RWPE2 (cell line): ENCODE data around the gene TFIP11.
A peak's percentile ranks its signal among the peaks of the same experiment; 100 is the strongest.

Experiments
- ATAC-seq: fragments of 200-7000 bp; cut with Tn5 transposase; 3 replicates; pipeline ENCODE4 v1.9.1; 2021; ENCODE audit warnings: low read depth
- DNase-seq: peaks from one replicate; pipeline ENCODE4 v3.0.0-alpha.2; 2020; ENCODE audit warnings: low spot score
- H3K27ac ChIP-seq: fragments of 450-650 bp; 2 replicates; pipeline ENCODE4 v1.5.1; 2017; ENCODE audit warnings: mild to moderate bottlenecking; ENCODE audit not compliant: poor library complexity, severe bottlenecking
- H3K27me3 ChIP-seq: fragments of 250-450 bp; sonication (Bioruptor Pico); 2 replicates; pipeline ENCODE4 v1.5.1; 2021; ENCODE audit warnings: mild to moderate bottlenecking, moderate library complexity; ENCODE audit not compliant: insufficient read depth, poor library complexity, severe bottlenecking
- H3K36me3 ChIP-seq: fragments of 250-450 bp; sonication (Bioruptor Pico); 2 replicates; pipeline ENCODE4 v1.5.1; 2020; ENCODE audit warnings: low read depth, mild to moderate bottlenecking, moderate library complexity
- H3K4me1 ChIP-seq: fragments of 250-450 bp; sonication (Bioruptor Pico); 2 replicates; pipeline ENCODE4 v1.5.1; 2021; ENCODE audit warnings: mild to moderate bottlenecking, moderate library complexity; ENCODE audit not compliant: insufficient read depth, poor library complexity, severe bottlenecking
- H3K4me3 ChIP-seq: fragments of 250-450 bp; sonication (Bioruptor Pico); 2 replicates; pipeline ENCODE4 v1.5.1; 2021; ENCODE audit warnings: mild to moderate bottlenecking, moderate library complexity; ENCODE audit not compliant: severe bottlenecking
- H3K9me3 ChIP-seq: fragments of 250-450 bp; sonication (Bioruptor Pico); 2 replicates; pipeline ENCODE4 v1.5.1; 2021; ENCODE audit warnings: mild to moderate bottlenecking, moderate library complexity; ENCODE audit not compliant: severe bottlenecking
- TF ChIP-seq, protein P1 (sequence below): fragments of 450-650 bp; IDR thresholded peaks from one replicate; pipeline ENCODE4 v1.5.1; 2017; ENCODE audit warnings: mild to moderate bottlenecking, moderate library complexity; ENCODE audit not compliant: poor library complexity, severe bottlenecking

TFIP11 gene

DNA sequence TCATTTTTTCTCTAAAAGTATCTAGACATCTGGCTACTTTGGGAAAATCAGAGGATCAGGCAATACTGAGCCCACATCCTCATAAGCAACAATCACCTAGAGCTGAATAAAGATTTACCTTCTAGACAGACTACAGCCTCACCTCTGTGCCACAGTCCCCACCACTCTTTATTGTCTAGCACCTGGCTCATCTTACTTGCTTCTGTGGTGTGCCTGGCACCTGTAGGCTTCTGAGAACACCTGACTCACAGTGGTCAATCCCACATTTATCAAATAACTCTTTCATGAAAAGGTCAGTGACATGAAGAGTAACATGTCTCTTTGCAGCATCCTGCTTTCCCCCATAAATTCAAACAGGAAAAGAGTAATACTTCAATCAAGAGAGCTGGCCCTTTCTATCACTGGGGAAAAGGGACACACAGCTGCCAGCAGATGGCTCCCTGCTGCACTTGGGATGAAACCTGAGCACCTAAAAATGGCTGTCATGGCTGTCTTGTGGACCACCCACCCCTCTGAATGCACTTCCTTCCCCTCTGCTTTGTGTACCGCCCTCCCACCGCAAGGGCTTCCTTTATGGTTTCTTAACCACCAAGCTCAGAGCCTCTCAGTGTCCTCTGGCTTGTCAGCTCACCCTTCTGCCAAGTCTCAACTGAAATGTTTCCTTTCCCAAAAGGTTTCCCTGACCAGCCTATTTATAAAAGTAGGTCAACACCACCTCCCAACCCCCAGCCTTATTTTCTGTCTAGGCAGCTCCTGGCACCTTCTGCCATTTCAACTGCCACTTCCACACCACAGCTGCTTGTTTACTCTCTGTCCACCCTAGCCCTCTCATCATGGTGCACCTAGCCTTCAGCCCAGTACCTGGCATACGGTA, 9.3 kb downstream of the TFIP11 start:
- ATAC-seq, result peak; percentile 57; the same call in 2 of the 3 replicates
- Histone ChIP-seq H3K9me3 (no peaks in the 10 kb centered on the region), H3K4me1 (no peaks in the 10 kb centered on the region), H3K27me3 (no peaks in the 10 kb centered on the region), H3K36me3 (peaks cover 96% of the 10 kb centered on the region), H3K27ac (no peak overlapping the region), H3K4me3 (no peak overlapping the region)
- no peak for DNase-seq
- TF ChIP-seq, protein P1, sequence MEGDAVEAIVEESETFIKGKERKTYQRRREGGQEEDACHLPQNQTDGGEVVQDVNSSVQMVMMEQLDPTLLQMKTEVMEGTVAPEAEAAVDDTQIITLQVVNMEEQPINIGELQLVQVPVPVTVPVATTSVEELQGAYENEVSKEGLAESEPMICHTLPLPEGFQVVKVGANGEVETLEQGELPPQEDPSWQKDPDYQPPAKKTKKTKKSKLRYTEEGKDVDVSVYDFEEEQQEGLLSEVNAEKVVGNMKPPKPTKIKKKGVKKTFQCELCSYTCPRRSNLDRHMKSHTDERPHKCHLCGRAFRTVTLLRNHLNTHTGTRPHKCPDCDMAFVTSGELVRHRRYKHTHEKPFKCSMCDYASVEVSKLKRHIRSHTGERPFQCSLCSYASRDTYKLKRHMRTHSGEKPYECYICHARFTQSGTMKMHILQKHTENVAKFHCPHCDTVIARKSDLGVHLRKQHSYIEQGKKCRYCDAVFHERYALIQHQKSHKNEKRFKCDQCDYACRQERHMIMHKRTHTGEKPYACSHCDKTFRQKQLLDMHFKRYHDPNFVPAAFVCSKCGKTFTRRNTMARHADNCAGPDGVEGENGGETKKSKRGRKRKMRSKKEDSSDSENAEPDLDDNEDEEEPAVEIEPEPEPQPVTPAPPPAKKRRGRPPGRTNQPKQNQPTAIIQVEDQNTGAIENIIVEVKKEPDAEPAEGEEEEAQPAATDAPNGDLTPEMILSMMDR, result peak; percentile 67

DNA sequence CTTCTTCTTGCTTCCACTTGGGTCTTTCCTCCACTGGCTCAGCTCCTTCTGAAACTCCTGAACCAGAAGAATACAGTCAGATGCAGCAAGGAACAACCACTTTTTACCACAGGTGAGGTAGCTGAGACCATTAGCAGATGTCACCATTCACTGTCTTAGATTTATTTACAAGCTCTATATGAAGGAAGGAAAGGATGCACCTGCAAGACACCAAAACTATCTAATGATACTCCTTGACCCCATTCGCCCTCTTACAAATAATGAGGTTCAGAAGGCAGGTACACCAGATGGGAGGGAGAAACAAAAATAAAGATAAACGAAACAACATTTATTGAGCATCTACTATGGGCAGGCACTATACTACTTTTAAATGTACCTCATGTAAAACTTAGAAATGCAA, 10.3 kb downstream of the TFIP11 start:
- Histone ChIP-seq H3K27ac (no peak overlapping the region), H3K4me1 (no peaks in the 10 kb centered on the region), H3K9me3 (no peaks in the 10 kb centered on the region), H3K4me3 (no peak overlapping the region), H3K27me3 (no peaks in the 10 kb centered on the region), H3K36me3 (peaks cover 96% of the 10 kb centered on the region)
- TF ChIP-seq, protein P1, result no peak
- DNase-seq (no peak), ATAC-seq (no peak)

DNA sequence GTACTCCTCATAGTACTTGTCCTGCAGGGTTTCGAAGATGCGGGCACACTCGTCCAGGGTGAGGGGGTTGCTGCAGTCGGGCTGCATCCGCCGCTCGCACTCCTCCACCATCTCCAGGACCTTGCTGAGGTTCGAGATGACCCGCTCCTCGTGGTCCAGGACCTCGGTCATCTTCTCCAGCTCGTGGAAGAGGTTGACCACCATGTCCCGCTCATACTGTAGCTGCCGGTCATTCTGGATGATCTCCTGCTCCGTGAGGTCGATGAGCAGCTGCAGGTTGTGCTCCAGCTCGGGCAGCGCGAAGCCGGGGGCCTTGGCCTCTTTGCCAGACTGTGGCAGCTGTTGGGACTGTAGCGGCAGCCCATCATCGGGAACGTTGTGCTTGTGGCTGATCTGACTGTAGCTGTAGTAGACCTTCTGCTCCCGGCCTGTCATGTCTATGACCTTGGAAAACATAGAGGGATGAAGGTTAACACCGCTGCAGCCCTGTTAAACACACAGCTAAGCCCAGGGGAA, 13.0 kb downstream of the TFIP11 start:
- Histone ChIP-seq H3K27me3 (no peaks in the 10 kb centered on the region), H3K9me3 (no peaks in the 10 kb centered on the region), H3K27ac (no peak overlapping the region), H3K36me3 (peaks cover 95% of the 10 kb centered on the region), H3K4me3 (no peak overlapping the region), H3K4me1 (peaks cover under 1% of the 10 kb centered on the region)
- TF ChIP-seq, protein P1, result no peak
- DNase-seq (no peak), ATAC-seq (no peak)

DNA sequence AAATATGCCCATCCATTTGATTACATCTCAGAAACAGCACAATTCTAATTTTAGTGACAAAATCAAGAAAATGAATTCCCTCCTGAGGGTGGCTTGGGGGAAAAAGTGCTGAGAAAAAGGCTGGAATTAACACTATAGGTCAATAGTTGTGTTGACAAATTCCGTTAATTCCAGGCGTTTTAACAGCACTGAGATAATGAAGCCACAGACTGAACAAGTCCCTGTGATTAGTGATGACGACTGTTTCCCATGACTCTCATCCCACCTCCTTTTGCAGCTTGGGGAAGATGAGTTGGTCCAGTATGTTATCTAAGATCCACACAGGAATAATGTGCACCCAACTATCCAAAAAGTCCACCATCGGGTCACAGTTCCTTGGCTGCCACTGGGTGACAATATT, 15.8 kb downstream of the TFIP11 start:
- H3K4me3 ChIP-seq, result no peak overlapping the region
- H3K27me3 ChIP-seq, result no peaks in the 10 kb centered on the region
- peaks cover 95% of the 10 kb centered on the region for H3K36me3 ChIP-seq
- TF ChIP-seq, protein P1, result no peak
- no peaks in the 10 kb centered on the region for H3K9me3 ChIP-seq
- H3K4me1 ChIP-seq, result peaks cover 20% of the 10 kb centered on the region
- no peak for ATAC-seq
- no peak overlapping the region for H3K27ac ChIP-seq
- no peak for DNase-seq

DNA sequence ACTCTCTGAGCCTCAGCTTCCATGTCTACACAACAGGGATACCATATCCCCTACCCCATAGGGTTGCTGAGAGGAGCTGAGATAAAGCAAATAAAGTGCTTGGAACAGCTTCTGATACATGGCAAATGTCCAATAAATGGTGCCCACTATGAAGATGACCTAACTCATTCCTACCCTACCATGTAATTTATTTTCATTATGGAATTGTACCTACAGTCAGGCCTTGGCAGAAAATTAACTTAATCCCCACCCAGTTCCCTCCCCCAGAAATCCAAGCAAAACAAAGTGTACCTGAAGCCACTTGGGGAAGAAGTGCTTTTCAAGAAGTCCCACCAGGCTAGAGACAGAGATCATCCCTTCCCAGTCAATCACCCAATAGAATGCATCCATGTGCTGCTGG, 17.8 kb downstream of the TFIP11 start:
- H3K4me1 ChIP-seq, result peaks cover 20% of the 10 kb centered on the region
- no peak for DNase-seq
- peak overlapping the region; percentile 74 for H3K27ac ChIP-seq
- H3K9me3 ChIP-seq, result no peaks in the 10 kb centered on the region
- no peak overlapping the region for H3K4me3 ChIP-seq
- H3K27me3 ChIP-seq, result no peaks in the 10 kb centered on the region
- H3K36me3 ChIP-seq, result peaks cover 92% of the 10 kb centered on the region
- ATAC-seq, result no peak
- TF ChIP-seq, protein P1, result no peak
